NAMALWA (cell line): ENCODE measurements around the gene FRMPD2.
"Not testable (repeated sequence)": the region's sequence is repeated elsewhere in the genome, so short reads cannot be mapped to it uniquely, and the experiment has no call there.

Experiments used
- DNase-seq: peaks from one replicate; pipeline ENCODE4 v3.0.0-alpha.2; 2015; ENCODE audit warnings: low spot score

FRMPD2 gene

DNA sequence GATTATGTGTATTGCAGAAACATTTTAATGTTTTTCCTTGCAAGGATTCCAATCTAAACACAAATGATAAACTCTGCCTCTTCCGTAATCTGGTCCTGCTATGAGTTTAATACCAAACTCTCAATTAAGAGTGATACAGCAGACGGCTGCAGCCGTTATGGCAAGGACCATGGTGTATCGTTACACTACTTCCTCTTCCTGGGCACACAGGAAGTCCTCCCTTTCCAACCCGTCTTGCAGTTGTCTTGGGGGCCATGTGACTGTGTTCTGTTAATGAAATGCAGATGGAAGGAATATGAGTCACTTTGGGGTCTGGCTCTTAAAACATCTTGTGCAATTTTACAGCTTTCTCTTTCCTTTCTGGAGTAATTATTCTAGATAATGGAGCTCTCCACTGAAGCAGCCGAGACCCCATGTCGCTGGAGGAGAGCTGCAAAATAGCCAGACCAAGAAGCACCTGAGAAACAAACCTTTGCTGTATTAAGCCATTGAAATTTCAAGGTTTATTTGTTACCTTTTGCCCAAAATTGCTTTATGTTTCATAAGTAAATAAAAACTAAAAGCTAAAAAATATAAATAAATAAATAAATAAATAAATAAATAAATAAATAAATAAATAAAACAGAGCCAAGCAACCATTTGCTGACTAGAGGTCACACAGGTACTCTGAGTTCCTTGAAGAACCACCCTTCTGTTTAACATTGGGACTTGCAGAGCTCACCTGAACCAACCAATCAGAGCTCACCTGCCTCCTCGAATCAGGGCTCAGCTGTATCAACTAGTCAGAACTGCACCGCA, 74.7 kb downstream of the FRMPD2 start:
- DNase-seq: peak; percentile 5

DNA sequence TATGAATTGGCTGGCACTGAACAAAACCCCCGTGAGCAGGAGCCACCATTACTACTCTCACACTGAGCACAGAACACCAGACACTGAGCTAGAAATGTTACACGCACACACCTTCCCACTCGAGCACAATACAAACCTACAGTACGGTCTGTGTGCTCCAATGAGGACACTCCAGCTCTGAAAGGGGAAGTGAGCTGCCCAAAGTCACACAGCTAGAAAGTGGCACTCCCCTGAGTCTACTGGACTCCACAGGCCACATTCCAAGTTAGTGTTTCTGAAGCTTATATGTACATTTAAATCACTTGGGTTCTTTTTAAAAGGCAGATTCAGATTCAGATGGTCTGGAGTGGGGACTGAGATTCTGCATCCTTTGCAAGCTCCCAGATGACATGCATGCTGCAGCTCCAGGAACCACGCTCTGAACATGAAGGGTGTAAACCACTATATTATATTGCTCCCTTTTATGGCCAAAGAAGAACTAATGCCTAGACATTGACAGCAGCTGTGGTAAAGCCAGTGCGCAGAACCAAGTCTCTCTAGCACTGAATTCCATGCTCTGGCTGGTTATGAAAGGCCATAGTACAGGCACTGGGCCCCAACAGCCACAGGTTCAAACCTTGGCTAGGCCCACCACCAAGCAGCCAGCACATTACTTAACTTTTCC, 77.1 kb downstream of the FRMPD2 start:
- no peak for DNase-seq

GRCh38 chr10:48195803-48196202, 78.7 kb downstream of the FRMPD2 start:
- no peak for DNase-seq

DNA sequence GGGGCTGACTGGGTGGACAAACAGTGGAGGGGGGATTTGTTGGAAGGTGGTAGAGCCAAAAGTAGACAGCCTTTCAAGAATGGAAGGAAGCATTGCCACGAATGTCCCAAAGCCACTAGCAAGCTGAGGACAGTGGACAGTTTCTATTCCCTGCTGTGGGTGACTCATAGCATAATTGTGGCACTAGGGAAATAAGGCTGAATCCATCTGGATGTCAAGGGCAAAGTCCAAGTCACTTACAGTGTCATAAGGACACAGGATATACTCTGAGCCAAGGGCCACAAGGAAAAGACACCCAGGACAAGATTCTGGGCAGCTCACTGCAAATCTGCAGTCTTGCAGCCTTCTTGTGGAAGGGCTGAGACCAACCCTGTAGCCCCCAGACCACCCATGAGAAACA, 79.7 kb downstream of the FRMPD2 start:
- no peak for DNase-seq

GRCh38 chr10:48193556-48193955, 80.9 kb downstream of the FRMPD2 start:
- no peak for DNase-seq

DNA sequence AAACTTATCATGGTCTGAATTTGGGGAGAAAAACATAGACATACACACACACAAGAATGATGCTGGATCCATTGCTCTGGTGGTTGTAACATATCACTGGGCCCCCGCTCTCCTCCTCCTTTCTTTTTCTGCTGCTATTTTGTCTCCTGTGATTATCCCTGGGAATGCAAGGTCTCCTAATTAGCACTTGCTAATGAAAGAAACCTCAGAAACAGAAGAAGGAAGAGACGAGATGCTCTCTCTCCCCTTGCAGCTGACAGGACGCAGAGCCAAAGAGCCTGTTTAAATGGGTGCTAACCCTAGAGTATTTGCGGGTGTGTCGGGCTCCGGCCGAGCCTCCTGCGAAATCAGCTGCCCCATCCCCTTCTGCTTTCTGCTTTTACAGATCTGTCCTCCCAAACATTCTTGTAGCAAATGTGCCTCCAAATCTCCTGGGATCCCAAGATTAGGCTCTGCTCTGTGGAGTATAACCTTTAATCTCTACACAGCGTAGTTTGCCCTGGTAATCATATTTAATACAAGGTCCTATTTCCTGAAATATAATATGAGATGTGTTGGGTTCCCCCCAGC, 81.5 kb downstream of the FRMPD2 start:
- no peak for DNase-seq

GRCh38 chr10:48187713-48188485, 86.6 kb downstream of the FRMPD2 start:
- DNase-seq: no peak

DNA sequence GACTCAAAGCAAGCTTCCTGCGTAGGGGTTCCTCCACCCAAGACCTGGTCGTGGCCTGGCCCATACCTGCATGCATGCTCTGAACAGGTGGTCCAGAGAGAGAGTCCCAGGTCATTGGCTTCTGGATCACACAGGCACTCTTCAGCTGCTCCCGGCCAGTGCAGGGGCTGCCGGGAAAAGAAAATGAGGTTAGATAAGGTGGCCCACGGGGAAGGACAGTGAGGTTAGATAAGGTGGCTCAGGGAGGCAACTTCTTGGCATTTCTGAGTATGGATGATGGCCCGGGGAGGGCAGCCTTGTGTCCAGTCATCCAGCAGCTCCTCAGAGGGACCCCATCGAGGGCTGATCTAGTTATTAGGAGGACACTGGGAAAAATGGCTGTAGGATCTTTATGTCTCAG, 87.4 kb downstream of the FRMPD2 start:
- DNase-seq: no peak

DNA sequence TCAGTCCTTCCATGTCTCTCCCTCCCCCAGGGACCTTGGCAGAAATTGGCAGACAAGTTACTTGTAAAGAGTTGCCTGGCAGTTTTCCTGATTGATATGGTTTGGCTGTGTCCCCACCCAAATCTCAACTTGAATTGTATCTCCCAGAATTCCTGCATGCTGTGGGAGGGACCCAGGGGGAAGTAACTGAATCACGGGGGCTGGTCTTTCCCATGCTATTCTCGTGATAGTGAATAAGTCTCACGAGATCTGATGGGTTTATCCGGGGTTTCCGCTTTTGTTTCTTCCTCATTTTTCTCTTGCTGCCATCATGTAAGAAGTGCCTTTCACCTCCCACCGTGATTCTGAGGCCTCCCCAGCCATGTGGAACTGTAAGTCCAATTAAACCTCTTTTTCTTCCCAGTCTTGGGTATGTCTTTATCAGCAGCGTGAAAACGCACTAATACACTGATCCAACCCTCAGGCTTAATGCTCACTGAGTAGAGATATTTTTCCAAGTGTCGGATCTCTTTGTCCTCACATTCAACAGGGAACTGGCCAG, 88.2 kb downstream of the FRMPD2 start:
- not testable (repeated sequence) for DNase-seq

DNA sequence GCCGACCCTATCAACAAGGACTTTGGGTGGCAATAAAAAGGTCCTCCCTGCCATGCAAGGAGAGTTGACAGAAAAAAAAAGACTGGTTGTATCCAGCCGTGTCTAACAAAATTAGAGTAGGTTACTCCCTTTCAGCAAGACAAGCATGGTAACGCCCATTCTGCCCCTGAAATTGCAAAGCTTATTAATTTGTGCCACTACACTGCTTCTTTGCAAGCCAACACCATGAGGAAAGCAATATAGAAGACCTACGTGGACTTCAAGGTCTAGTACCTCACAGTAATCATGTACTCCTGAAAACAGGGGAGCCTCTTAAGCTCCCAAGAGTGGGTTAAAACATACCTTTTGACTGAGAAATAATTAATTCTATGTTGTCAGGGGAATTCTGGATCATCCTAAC, 90.3 kb downstream of the FRMPD2 start:
- DNase-seq: no peak

DNA sequence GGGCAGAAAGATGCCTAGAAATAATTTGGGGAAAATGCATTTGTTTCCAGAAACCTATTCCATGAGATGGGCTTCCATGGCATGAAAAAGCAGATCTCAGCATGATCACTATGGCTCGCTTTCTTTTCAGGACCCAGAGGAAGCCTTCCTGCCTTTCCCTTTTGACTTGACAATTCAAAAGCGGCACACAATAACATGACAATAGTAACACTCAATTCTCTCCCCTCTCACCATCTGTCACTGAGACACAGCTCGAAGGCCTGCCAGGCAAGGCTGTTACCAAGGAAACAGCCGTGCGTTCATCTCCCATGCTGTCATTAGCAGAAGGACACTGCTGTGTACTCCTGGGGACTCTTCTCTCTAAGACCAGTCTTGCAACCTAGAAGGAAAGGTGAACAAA, 101.8 kb downstream of the FRMPD2 start:
- DNase-seq: not testable (repeated sequence)

DNA sequence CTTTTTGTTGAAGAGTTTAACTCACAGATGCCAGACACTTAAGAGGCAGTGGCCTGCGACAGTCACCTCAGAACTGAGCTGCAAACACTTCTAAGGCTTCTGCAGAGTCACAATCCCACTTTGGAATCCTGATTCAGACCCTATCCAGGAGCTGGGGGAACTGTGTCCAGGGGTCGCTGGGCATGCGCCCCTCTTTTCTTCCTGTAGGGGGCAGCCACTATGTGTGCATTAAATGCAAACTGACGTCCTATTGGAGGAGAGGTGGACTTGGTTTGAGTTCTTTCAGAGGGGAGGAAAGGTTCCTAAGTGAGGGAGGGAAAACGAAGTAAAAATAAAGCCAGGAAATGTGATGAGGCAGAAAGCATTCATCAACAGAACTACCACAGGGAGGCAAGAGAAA, 113.8 kb downstream of the FRMPD2 start:
- not testable (repeated sequence) for DNase-seq

DNA sequence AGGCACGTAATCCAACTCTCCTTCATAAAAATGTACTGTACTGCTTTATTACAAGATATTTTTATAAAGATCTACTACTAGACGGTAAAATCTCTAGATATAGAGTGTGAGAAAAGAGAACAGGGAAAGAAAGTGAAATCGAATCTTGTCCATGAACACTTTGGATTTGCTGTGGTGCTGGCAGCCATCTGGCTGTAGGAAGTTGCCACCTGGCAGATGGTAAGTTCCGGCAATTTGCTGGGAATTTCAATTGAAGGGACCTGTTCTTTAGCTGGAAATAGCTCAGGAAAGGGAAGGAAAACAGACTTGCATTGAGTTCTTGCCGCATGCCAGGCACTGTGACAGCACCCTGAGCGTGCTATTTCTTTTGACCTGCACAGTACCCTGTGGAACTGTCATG, 114.3 kb downstream of the FRMPD2 start:
- DNase-seq: not testable (repeated sequence)

GRCh38 chr10:48154211-48155140, 120.0 kb downstream of the FRMPD2 start:
- DNase-seq: not testable (repeated sequence)

GRCh38 chr10:48147643-48148042, 126.9 kb downstream of the FRMPD2 start:
- DNase-seq: not testable (repeated sequence)

DNA sequence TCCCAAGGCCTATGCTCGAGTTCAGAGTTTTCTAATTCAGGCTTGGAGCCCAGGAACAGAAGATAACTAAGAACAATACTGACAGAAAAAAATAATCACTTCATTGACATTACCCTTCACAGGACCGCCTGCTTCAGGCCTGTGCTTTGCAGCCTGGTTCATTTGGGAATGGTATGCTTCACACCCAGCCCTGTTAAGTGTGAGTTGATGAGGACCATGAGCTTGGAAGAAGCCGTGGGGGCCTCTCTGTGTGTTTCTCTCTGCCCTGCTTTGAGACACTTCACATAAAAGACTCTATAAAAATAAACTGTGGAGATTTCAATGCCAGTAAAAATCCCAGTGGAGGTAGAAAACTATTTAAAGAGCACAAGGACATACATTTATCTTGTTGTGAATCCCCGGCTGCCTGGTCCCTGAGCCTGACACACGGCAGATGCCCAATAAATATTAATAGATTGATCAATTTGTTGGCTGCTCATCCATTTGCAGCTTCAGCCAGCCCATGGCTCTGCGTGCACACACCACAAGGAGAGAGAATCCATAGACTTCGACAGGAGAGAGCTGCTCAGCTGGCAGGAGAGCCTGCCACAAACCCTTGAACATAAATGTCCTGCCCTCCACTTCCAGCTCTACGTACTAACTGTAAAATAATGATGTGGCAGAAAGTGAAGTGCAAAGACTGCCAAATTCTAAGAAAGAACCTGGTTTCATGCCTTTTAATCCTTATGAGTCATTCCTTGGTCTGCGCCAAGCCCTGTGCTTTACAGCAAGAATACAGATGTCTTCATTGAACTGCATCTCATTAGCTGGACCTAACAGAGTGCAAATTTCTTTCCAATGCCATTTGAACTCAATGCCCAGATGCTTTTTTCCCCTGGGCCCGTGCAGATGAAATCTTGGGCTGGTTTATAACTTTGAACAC, 130.5 kb downstream of the FRMPD2 start:
- DNase-seq: not testable (repeated sequence)

- not testable (repeated sequence) for DNase-seq
These were observed 133.5 kb downstream of the FRMPD2 start for GRCh38 chr10:48140949-48141348.

- not testable (repeated sequence) for DNase-seq
These were observed 134.3 kb downstream of the FRMPD2 start for GRCh38 chr10:48139953-48140850.

GRCh38 chr10:48128954-48129353, 145.5 kb downstream of the FRMPD2 start:
- DNase-seq: not testable (repeated sequence)
